Ishikawa (cell line): Measurements from ENCODE around the gene QARS1.

Experiments
- CEBPB ChIP-seq: IDR thresholded peaks from 2 replicates; pipeline ENCODE4 v1.6.1; 2012
- CREB1 ChIP-seq: IDR thresholded peaks from 2 replicates; pipeline ENCODE4 v1.6.1; 2012; ENCODE audit warnings: low read depth
- EGR1 ChIP-seq: IDR thresholded peaks from 2 replicates; pipeline ENCODE4 v1.6.1; 2012
- EP300 ChIP-seq: IDR thresholded peaks from 2 replicates; pipeline ENCODE4 v1.6.1; 2012; ENCODE audit warnings: borderline replicate concordance
- FOXM1 ChIP-seq: IDR thresholded peaks from 2 replicates; pipeline ENCODE4 v1.6.1; 2012; ENCODE audit warnings: low read depth, borderline replicate concordance
- NFIC ChIP-seq: IDR thresholded peaks from 2 replicates; pipeline ENCODE4 v1.6.1; 2012
- RAD21 ChIP-seq: IDR thresholded peaks from 2 replicates; pipeline ENCODE4 v1.6.1; 2012; ENCODE audit warnings: low read depth
- TAF1 ChIP-seq: IDR thresholded peaks from 2 replicates; pipeline ENCODE4 v1.6.1; 2012; ENCODE audit warnings: low read depth, mild to moderate bottlenecking
- TEAD4 ChIP-seq: IDR thresholded peaks from 2 replicates; pipeline ENCODE4 v1.6.1; 2012
- YY1 ChIP-seq: IDR thresholded peaks from 2 replicates; pipeline ENCODE4 v1.6.1; 2012; ENCODE audit warnings: low read depth
- ZBTB7A ChIP-seq: IDR thresholded peaks from 2 replicates; pipeline ENCODE4 v1.6.1; 2012; ENCODE audit warnings: low read depth
- TF ChIP-seq, protein P1 (sequence below): IDR thresholded peaks from 2 replicates; pipeline ENCODE4 v1.6.1; 2012
- TF ChIP-seq, protein P2 (sequence below): IDR thresholded peaks from 2 replicates; pipeline ENCODE4 v1.6.1; 2012; ENCODE audit warnings: low read depth, mild to moderate bottlenecking
- TF ChIP-seq, protein P3 (sequence below): IDR thresholded peaks from 2 replicates; pipeline ENCODE4 v1.6.1; 2012

DNA sequence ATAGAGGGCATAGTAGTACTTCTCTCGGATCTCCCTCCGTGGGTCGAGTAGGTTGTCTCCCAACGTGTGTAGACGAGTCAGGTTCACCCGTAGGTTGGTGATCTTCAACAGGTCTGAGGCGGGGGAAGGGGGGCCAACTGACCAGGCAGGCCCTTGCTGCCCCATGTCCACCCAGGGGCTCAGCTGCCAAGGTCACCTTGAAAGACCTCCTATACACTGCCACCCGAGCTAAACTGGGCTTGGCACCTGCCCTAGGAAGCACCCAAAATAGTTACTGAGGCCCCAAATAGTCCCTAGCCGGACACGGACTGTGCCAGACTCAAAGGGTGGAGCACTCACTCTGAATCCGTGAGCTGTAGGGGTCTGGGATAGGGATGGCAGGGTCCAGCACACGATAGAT lies 26.5 kb upstream of the QARS1 start:
- TF ChIP-seq, protein P1, sequence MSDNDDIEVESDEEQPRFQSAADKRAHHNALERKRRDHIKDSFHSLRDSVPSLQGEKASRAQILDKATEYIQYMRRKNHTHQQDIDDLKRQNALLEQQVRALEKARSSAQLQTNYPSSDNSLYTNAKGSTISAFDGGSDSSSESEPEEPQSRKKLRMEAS, result no peak
- TF ChIP-seq TAF1, result no peak
- TF ChIP-seq, protein P2, sequence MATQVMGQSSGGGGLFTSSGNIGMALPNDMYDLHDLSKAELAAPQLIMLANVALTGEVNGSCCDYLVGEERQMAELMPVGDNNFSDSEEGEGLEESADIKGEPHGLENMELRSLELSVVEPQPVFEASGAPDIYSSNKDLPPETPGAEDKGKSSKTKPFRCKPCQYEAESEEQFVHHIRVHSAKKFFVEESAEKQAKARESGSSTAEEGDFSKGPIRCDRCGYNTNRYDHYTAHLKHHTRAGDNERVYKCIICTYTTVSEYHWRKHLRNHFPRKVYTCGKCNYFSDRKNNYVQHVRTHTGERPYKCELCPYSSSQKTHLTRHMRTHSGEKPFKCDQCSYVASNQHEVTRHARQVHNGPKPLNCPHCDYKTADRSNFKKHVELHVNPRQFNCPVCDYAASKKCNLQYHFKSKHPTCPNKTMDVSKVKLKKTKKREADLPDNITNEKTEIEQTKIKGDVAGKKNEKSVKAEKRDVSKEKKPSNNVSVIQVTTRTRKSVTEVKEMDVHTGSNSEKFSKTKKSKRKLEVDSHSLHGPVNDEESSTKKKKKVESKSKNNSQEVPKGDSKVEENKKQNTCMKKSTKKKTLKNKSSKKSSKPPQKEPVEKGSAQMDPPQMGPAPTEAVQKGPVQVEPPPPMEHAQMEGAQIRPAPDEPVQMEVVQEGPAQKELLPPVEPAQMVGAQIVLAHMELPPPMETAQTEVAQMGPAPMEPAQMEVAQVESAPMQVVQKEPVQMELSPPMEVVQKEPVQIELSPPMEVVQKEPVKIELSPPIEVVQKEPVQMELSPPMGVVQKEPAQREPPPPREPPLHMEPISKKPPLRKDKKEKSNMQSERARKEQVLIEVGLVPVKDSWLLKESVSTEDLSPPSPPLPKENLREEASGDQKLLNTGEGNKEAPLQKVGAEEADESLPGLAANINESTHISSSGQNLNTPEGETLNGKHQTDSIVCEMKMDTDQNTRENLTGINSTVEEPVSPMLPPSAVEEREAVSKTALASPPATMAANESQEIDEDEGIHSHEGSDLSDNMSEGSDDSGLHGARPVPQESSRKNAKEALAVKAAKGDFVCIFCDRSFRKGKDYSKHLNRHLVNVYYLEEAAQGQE, result no peak
- TF ChIP-seq EGR1, result no peak
- no peak for TF ChIP-seq EP300
- TF ChIP-seq FOXM1, result no peak
- TF ChIP-seq RAD21, result no peak
- no peak for TF ChIP-seq YY1
- no peak for TF ChIP-seq CREB1
- TF ChIP-seq NFIC, result no peak
- TF ChIP-seq CEBPB, result no peak
- TF ChIP-seq, protein P3, sequence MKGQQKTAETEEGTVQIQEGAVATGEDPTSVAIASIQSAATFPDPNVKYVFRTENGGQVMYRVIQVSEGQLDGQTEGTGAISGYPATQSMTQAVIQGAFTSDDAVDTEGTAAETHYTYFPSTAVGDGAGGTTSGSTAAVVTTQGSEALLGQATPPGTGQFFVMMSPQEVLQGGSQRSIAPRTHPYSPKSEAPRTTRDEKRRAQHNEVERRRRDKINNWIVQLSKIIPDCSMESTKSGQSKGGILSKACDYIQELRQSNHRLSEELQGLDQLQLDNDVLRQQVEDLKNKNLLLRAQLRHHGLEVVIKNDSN, result no peak
- TF ChIP-seq ZBTB7A, result no peak
- TF ChIP-seq TEAD4, result no peak
